ENCODE results near the gene KRTAP10-4.
"Not testable (repeated sequence)": the region's sequence is repeated elsewhere in the genome, so short reads cannot be mapped to it uniquely, and the experiment has no call there.

KRTAP10-4 gene

GRCh38 chr21:44550807-44551206 lies 22.7 kb upstream of the KRTAP10-4 start:
- no peak overlapping the region for H3K9ac ChIP-seq (ENCODE audit: low read length)
- no peak overlapping the region for H3K27ac ChIP-seq (ENCODE audit: low read depth, low read length)
- no peaks in the 10 kb centered on the region for H3K9me3 ChIP-seq (ENCODE audit: control insufficient read depth, insufficient read depth, low read depth, low read length)
- H3K4me3 ChIP-seq (ENCODE audit: low read depth, low read length) = no peak overlapping the region
- H3K27me3 ChIP-seq (ENCODE audit: control insufficient read depth, insufficient read depth, low read length) = no peaks in the 10 kb centered on the region
- peaks cover 51% of the 10 kb centered on the region for H3K4me1 ChIP-seq (ENCODE audit: control insufficient read depth, insufficient read depth, low read length)
- no peaks in the 10 kb centered on the region for H3K36me3 ChIP-seq (ENCODE audit: control insufficient read depth, insufficient read depth, low read length)

GRCh38 chr21:44551340-44551961 lies 22.1 kb upstream of the KRTAP10-4 start, which contains the start of gene KRTAP10-2:
KRTAP10-2 (minus strand) TSS chr21:44551505; CDS start chr21:44551458, 47 bp downstream.
- no peaks in the 10 kb centered on the region for H3K27me3 ChIP-seq (ENCODE audit: control insufficient read depth, insufficient read depth, low read length)
- no peaks in the 10 kb centered on the region for H3K36me3 ChIP-seq (ENCODE audit: control insufficient read depth, insufficient read depth, low read length)
- no peaks in the 10 kb centered on the region for H3K9me3 ChIP-seq (ENCODE audit: control insufficient read depth, insufficient read depth, low read depth, low read length)
- H3K27ac ChIP-seq (ENCODE audit: low read depth, low read length) = no peak within 1 kb of the TSS
- H3K4me1 ChIP-seq (ENCODE audit: control insufficient read depth, insufficient read depth, low read length) = peaks cover 51% of the 10 kb centered on the region
- H3K4me3 ChIP-seq (ENCODE audit: low read depth, low read length) = no peak within 1 kb of the TSS
- no peak within 1 kb of the TSS for H3K9ac ChIP-seq (ENCODE audit: low read length)

- no peaks in the 10 kb centered on the region for H3K27me3 ChIP-seq (ENCODE audit: control insufficient read depth, insufficient read depth, low read length)
- H3K27ac ChIP-seq (ENCODE audit: low read depth, low read length) = no peak overlapping the region
- H3K9ac ChIP-seq (ENCODE audit: low read length) = no peak overlapping the region
- H3K4me1 ChIP-seq (ENCODE audit: control insufficient read depth, insufficient read depth, low read length) = peaks cover 51% of the 10 kb centered on the region
- H3K36me3 ChIP-seq (ENCODE audit: control insufficient read depth, insufficient read depth, low read length) = no peaks in the 10 kb centered on the region
- H3K9me3 ChIP-seq (ENCODE audit: control insufficient read depth, insufficient read depth, low read depth, low read length) = no peaks in the 10 kb centered on the region
- H3K4me3 ChIP-seq (ENCODE audit: low read depth, low read length) = no peak overlapping the region
These were observed 21.4 kb upstream of the KRTAP10-4 start for GRCh38 chr21:44552136-44552535.

GRCh38 chr21:44552681-44553080 lies 20.8 kb upstream of the KRTAP10-4 start:
- Histone ChIP-seq H3K27me3 (ENCODE audit: control insufficient read depth, insufficient read depth, low read length) (no peaks in the 10 kb centered on the region), H3K4me1 (ENCODE audit: control insufficient read depth, insufficient read depth, low read length) (peaks cover 52% of the 10 kb centered on the region)

GRCh38 chr21:44555200-44555875 lies 18.2 kb upstream of the KRTAP10-4 start:
- no peak overlapping the region for H3K4me3 ChIP-seq (ENCODE audit: low read depth, low read length)
- H3K36me3 ChIP-seq (ENCODE audit: control insufficient read depth, insufficient read depth, low read length) = no peaks in the 10 kb centered on the region
- no peak overlapping the region for H3K27ac ChIP-seq (ENCODE audit: low read depth, low read length)
- no peak overlapping the region for H3K9ac ChIP-seq (ENCODE audit: low read length)
- H3K9me3 ChIP-seq (ENCODE audit: control insufficient read depth, insufficient read depth, low read depth, low read length) = no peaks in the 10 kb centered on the region
- H3K4me1 ChIP-seq (ENCODE audit: control insufficient read depth, insufficient read depth, low read length) = peaks cover 30% of the 10 kb centered on the region
- no peaks in the 10 kb centered on the region for H3K27me3 ChIP-seq (ENCODE audit: control insufficient read depth, insufficient read depth, low read length)

More at GRCh38 chr21:44552681-44553080, 20.8 kb upstream of the KRTAP10-4 start:
- no peaks in the 10 kb centered on the region for H3K9me3 ChIP-seq (ENCODE audit: control insufficient read depth, insufficient read depth, low read depth, low read length)
- no peak overlapping the region for H3K9ac ChIP-seq (ENCODE audit: low read length)
- no peaks in the 10 kb centered on the region for H3K36me3 ChIP-seq (ENCODE audit: control insufficient read depth, insufficient read depth, low read length)
- no peak overlapping the region for H3K4me3 ChIP-seq (ENCODE audit: low read depth, low read length)
- no peak overlapping the region for H3K27ac ChIP-seq (ENCODE audit: low read depth, low read length)

GRCh38 chr21:44556879-44557278 lies 16.6 kb upstream of the KRTAP10-4 start:
- peaks cover 17% of the 10 kb centered on the region for H3K4me1 ChIP-seq (ENCODE audit: control insufficient read depth, insufficient read depth, low read length)
- H3K27me3 ChIP-seq (ENCODE audit: control insufficient read depth, insufficient read depth, low read length) = no peaks in the 10 kb centered on the region
- H3K9me3 ChIP-seq (ENCODE audit: control insufficient read depth, insufficient read depth, low read depth, low read length) = no peaks in the 10 kb centered on the region
- H3K9ac ChIP-seq (ENCODE audit: low read length) = no peak overlapping the region
- no peak overlapping the region for H3K27ac ChIP-seq (ENCODE audit: low read depth, low read length)
- no peaks in the 10 kb centered on the region for H3K36me3 ChIP-seq (ENCODE audit: control insufficient read depth, insufficient read depth, low read length)
- H3K4me3 ChIP-seq (ENCODE audit: low read depth, low read length) = no peak overlapping the region

- Histone ChIP-seq H3K9me3 (ENCODE audit: control insufficient read depth, insufficient read depth, low read depth, low read length) (no peaks in the 10 kb centered on the region), H3K4me3 (ENCODE audit: low read depth, low read length) (no peak overlapping the region), H3K27me3 (ENCODE audit: control insufficient read depth, insufficient read depth, low read length) (no peaks in the 10 kb centered on the region), H3K36me3 (ENCODE audit: control insufficient read depth, insufficient read depth, low read length) (no peaks in the 10 kb centered on the region), H3K4me1 (ENCODE audit: control insufficient read depth, insufficient read depth, low read length) (peaks cover 9% of the 10 kb centered on the region), H3K9ac (ENCODE audit: low read length) (no peak overlapping the region), H3K27ac (ENCODE audit: low read depth, low read length) (no peak overlapping the region)
These were observed 15.8 kb upstream of the KRTAP10-4 start for GRCh38 chr21:44557491-44558328.

- not testable (repeated sequence) for H3K27me3 ChIP-seq (ENCODE audit: control insufficient read depth, insufficient read depth, low read length); H3K4me1 ChIP-seq (ENCODE audit: control insufficient read depth, insufficient read depth, low read length); H3K27ac ChIP-seq (ENCODE audit: low read depth, low read length); H3K36me3 ChIP-seq (ENCODE audit: control insufficient read depth, insufficient read depth, low read length); H3K9me3 ChIP-seq (ENCODE audit: control insufficient read depth, insufficient read depth, low read depth, low read length); H3K9ac ChIP-seq (ENCODE audit: low read length); H3K4me3 ChIP-seq (ENCODE audit: low read depth, low read length)
These were observed 15.2 kb upstream of the KRTAP10-4 start for GRCh38 chr21:44558329-44558675.

- Histone ChIP-seq H3K4me3 (ENCODE audit: low read depth, low read length) (no peak within 1 kb of the TSS), H3K4me1 (ENCODE audit: control insufficient read depth, insufficient read depth, low read length) (peaks cover 5% of the 10 kb centered on the region; the same call in 1 of the 2 replicates), H3K36me3 (ENCODE audit: control insufficient read depth, insufficient read depth, low read length) (no peaks in the 10 kb centered on the region), H3K9me3 (ENCODE audit: control insufficient read depth, insufficient read depth, low read depth, low read length) (no peaks in the 10 kb centered on the region), H3K9ac (ENCODE audit: low read length) (no peak within 1 kb of the TSS), H3K27ac (ENCODE audit: low read depth, low read length) (no peak within 1 kb of the TSS), H3K27me3 (ENCODE audit: control insufficient read depth, insufficient read depth, low read length) (no peaks in the 10 kb centered on the region)
These were observed 14.8 kb upstream of the KRTAP10-4 start, which contains the start of gene KRTAP10-3 for GRCh38 chr21:44558695-44559094. KRTAP10-3 (minus strand) TSS chr21:44558795; CDS start chr21:44558715, 80 bp downstream.

GRCh38 chr21:44564099-44564498 lies 9.4 kb upstream of the KRTAP10-4 start:
- Histone ChIP-seq H3K9ac (ENCODE audit: low read length) (no peak overlapping the region), H3K4me1 (ENCODE audit: control insufficient read depth, insufficient read depth, low read length) (no peaks in the 10 kb centered on the region), H3K36me3 (ENCODE audit: control insufficient read depth, insufficient read depth, low read length) (no peaks in the 10 kb centered on the region), H3K27me3 (ENCODE audit: control insufficient read depth, insufficient read depth, low read length) (no peaks in the 10 kb centered on the region), H3K9me3 (ENCODE audit: control insufficient read depth, insufficient read depth, low read depth, low read length) (no peaks in the 10 kb centered on the region), H3K27ac (ENCODE audit: low read depth, low read length) (no peak overlapping the region), H3K4me3 (ENCODE audit: low read depth, low read length) (no peak overlapping the region)
